Smooth muscle cell (in vitro differentiated cells): ENCODE data around the gene CDH11. TPM values are rescaled to one million over a fixed set of nuclear protein-coding genes. Genes with fewer than 3 reads are reported as not detected.

ENCODE experiments used
- DNase-seq: peaks from one replicate; lab custom pipeline; 2025; ENCODE audit not compliant: unreplicated experiment; lab: John Stamatoyannopoulos, UW
- H2AFZ ChIP-seq: fragments of 200-600 bp; sonication (generic); 2 replicates; pipeline ENCODE4 v1.6.0; 2016; ENCODE audit warnings: antibody characterized with exemption, low read depth, mild to moderate bottlenecking
- H3F3A ChIP-seq: fragments of 200-600 bp; sonication (generic); 2 replicates; pipeline ENCODE4 v1.6.0; 2017; ENCODE audit warnings: antibody characterized with exemption, low read depth
- H3K27ac ChIP-seq: fragments of 200-600 bp; sonication (generic); 2 replicates; pipeline ENCODE4 v1.5.1; 2016; ENCODE audit warnings: low read depth, mild to moderate bottlenecking
- H3K27me3 ChIP-seq: fragments of 200-600 bp; sonication (generic); 2 replicates; pipeline ENCODE4 v1.6.1; 2016; ENCODE audit warnings: low read depth, mild to moderate bottlenecking
- H3K36me3 ChIP-seq: fragments of 200-600 bp; sonication (generic); 2 replicates; pipeline ENCODE4 v1.5.1; 2016; ENCODE audit warnings: low read depth
- H3K4me1 ChIP-seq: fragments of 200-600 bp; sonication (generic); 2 replicates; pipeline ENCODE4 v1.5.1; 2016; ENCODE audit warnings: low read depth
- H3K4me2 ChIP-seq: fragments of 200-600 bp; sonication (generic); 2 replicates; pipeline ENCODE4 v1.6.0; 2016; ENCODE audit warnings: mild to moderate bottlenecking
- H3K4me3 ChIP-seq: fragments of 200-600 bp; sonication (generic); 2 replicates; pipeline ENCODE4 v1.5.1; 2016; ENCODE audit warnings: mild to moderate bottlenecking
- H3K79me2 ChIP-seq: fragments of 200-600 bp; sonication (generic); 2 replicates; pipeline ENCODE4 v1.6.0; 2016; ENCODE audit warnings: low read depth, mild to moderate bottlenecking
- H3K9ac ChIP-seq: fragments of 200-600 bp; sonication (generic); 2 replicates; pipeline ENCODE4 v1.6.0; 2016; ENCODE audit warnings: low read depth
- H3K9me3 ChIP-seq: fragments of 200-600 bp; sonication (generic); replicated peaks from 2 replicates; pipeline ENCODE4 v1.5.1; 2016; ENCODE audit warnings: low read depth
- H4K20me1 ChIP-seq: fragments of 200-600 bp; sonication (generic); 2 replicates; pipeline ENCODE4 v1.6.0; 2016; ENCODE audit warnings: low read depth
- CTCF ChIP-seq: fragments of 200-600 bp; sonication (generic); IDR thresholded peaks from 2 replicates; pipeline ENCODE4 v1.5.1; 2017; ENCODE audit warnings: borderline replicate concordance, mild to moderate bottlenecking, antibody characterized with exemption; ENCODE audit not compliant: insufficient read depth, poor library complexity, severe bottlenecking
- WGBS: methylation state at CpG from one replicate; pipeline ENCODE4 v1.1.7; 2016; ENCODE audit warnings: low lambda C conversion rate; 5-methylcytosine and 5-hydroxymethylcytosine counted together
- polyA plus RNA-seq: library from polyadenylated mRNA; unstranded; fragments of >200 nt; fragmentation: Nextera tagmentation; extraction: Ambion mirVana; gene quantifications from 2 replicates; pipeline ENCODE4 v1.2.1, GENCODE V29; 2016
- total RNA-seq: library from RNA; depleted of rRNA; stranded (reverse); fragments of >200 nt; gene quantifications from 2 replicates; pipeline ENCODE4 v1.2.3, GENCODE V29; 2014

Gene CDH11
- total and polyA plus RNA-seq, 2 experiments from 2014 or later = 1,034 to 1,251 TPM

GRCh38 chr16:65117811-65118448, 3.9 kb downstream of the CDH11 start:
- Histone ChIP-seq H3K27ac (peak overlapping the region; percentile 92), H3K27me3 (no peaks in the 10 kb centered on the region), H3K4me3 (peak overlapping the region; percentile 95), H3F3A (peaks cover 47% of the 10 kb centered on the region), H2AFZ (no peak overlapping the region), H3K4me1 (peaks cover 52% of the 10 kb centered on the region), H3K9ac (peak overlapping the region; percentile 95), H3K79me2 (peaks cover 98% of the 10 kb centered on the region), H4K20me1 (peaks cover 89% of the 10 kb centered on the region), H3K4me2 (peak overlapping the region; percentile 92), H3K36me3 (no peaks in the 10 kb centered on the region), H3K9me3 (no peaks in the 10 kb centered on the region)
- no peak for DNase-seq
- 8% methylated on average over 8 of the region's 8 CpGs for WGBS
- TF ChIP-seq CTCF = peak; percentile 89

- Histone ChIP-seq H3K4me1 (peaks cover 52% of the 10 kb centered on the region), H3K27ac (peak overlapping the region; percentile 92), H3K79me2 (peaks cover 99% of the 10 kb centered on the region), H3K4me2 (peak overlapping the region; percentile 92), H3K4me3 (peak overlapping the region; percentile 95), H3K27me3 (no peaks in the 10 kb centered on the region), H3K36me3 (no peaks in the 10 kb centered on the region), H4K20me1 (peaks cover 99% of the 10 kb centered on the region), H3F3A (peaks cover 50% of the 10 kb centered on the region), H3K9ac (peak overlapping the region; percentile 48), H2AFZ (no peak overlapping the region), H3K9me3 (no peaks in the 10 kb centered on the region)
- 29% methylated on average over 5 of the region's 5 CpGs for WGBS
- no peak for TF ChIP-seq CTCF
- no peak for DNase-seq
These were observed 4.9 kb downstream of the CDH11 start for GRCh38 chr16:65116818-65117430.

- Histone ChIP-seq H3K4me3 (peak overlapping the region; percentile 95), H3F3A (peaks cover 50% of the 10 kb centered on the region), H3K27me3 (no peaks in the 10 kb centered on the region), H3K4me1 (peaks cover 52% of the 10 kb centered on the region), H3K36me3 (no peaks in the 10 kb centered on the region), H3K79me2 (peaks cover 100% of the 10 kb centered on the region), H3K9ac (peak overlapping the region; percentile 48), H3K27ac (peak overlapping the region; percentile 92), H3K4me2 (peak overlapping the region; percentile 92), H3K9me3 (no peaks in the 10 kb centered on the region), H2AFZ (no peak overlapping the region), H4K20me1 (peaks cover 100% of the 10 kb centered on the region)
- TF ChIP-seq CTCF = no peak
- no peak for DNase-seq
- 42% methylated on average over 4 of the region's 4 CpGs for WGBS
These were observed 5.6 kb downstream of the CDH11 start for GRCh38 chr16:65116216-65116615.
